HEK293 (cell line): ENCODE measurements around the gene SMARCD1.

Source experiments
- CTCF ChIA-PET: fragments of 350-600 bp; formaldehyde crosslinking; extraction: SDS; loops from one replicate; lab custom pipeline; 2021; ENCODE audit warnings: antibody characterized with exemption; lab: Yijun Ruan, JAX
- POLR2A ChIA-PET: fragments of 300-600 bp; formaldehyde crosslinking; extraction: SDS; loops from one replicate; lab custom pipeline; 2020; ENCODE audit warnings: antibody characterized with exemption, inconsistent platforms; lab: Yijun Ruan, JAX
- H3K27ac ChIP-seq: fragments of 200-500 bp; sonication (Bioruptor generic); 2 replicates; pipeline ENCODE4 v1.5.1; 2014; ENCODE audit warnings: low read depth, low read length, control low read depth, inconsistent platforms; ENCODE audit errors: extremely low read depth
- H3K36me3 ChIP-seq, 2 experiments: fragments of 200-500 bp in 1 of 2; sonication (Bioruptor generic) in 1 of 2; 1 replicate in 1 of 2; 2 replicates in 1 of 2; pipeline ENCODE4 v1.5.1; 2014 to 2017; ENCODE audit warnings: inconsistent platforms in 2 of 2, low read length in 2 of 2; ENCODE audit not compliant: control insufficient read depth in 2 of 2, insufficient read depth in 1 of 2
- H3K4me1 ChIP-seq: fragments of 200-500 bp; sonication (Bioruptor generic); 2 replicates; pipeline ENCODE4 v1.5.1; 2014; ENCODE audit warnings: mild to moderate bottlenecking, low read length, inconsistent platforms; ENCODE audit not compliant: control insufficient read depth, insufficient read depth
- H3K4me3 ChIP-seq: 2 replicates; pipeline ENCODE4 v1.5.1; 2011; ENCODE audit warnings: low read depth, mild to moderate bottlenecking, control low read depth, low read length, moderate library complexity
- H3K9me3 ChIP-seq: fragments of 200-500 bp; sonication (Bioruptor generic); 2 replicates; pipeline ENCODE4 v1.5.1; 2014; ENCODE audit warnings: low read depth, low read length, inconsistent platforms; ENCODE audit not compliant: control insufficient read depth, insufficient read depth
- BCL11A ChIP-seq: fragments of 450-650 bp; formaldehyde crosslinking; IDR thresholded peaks from 2 replicates; pipeline ENCODE4 v1.5.1; 2016; ENCODE audit warnings: low read depth, missing biosample characterization, missing genetic modification characterization
- GFI1B ChIP-seq: fragments of 450-650 bp; formaldehyde crosslinking; IDR thresholded peaks from 2 replicates; pipeline ENCODE4 v1.5.1; 2016; ENCODE audit warnings: missing biosample characterization, missing genetic modification characterization
- GLI4 ChIP-seq: fragments of 450-650 bp; formaldehyde crosslinking; IDR thresholded peaks from 2 replicates; pipeline ENCODE4 v1.5.1; 2016; ENCODE audit warnings: missing biosample characterization, missing genetic modification characterization
- KLF9 ChIP-seq: fragments of 450-650 bp; formaldehyde crosslinking; IDR thresholded peaks from 2 replicates; pipeline ENCODE4 v1.5.1; 2016; ENCODE audit warnings: missing biosample characterization, missing genetic modification characterization, low read depth
- MEIS1 ChIP-seq: sonication (generic); formaldehyde crosslinking; IDR thresholded peaks from 2 replicates; pipeline ENCODE4 v1.8.1; 2022; ENCODE audit warnings: missing genetic modification reagents, mild to moderate bottlenecking, borderline replicate concordance
- PRDM1 ChIP-seq: fragments of 450-650 bp; formaldehyde crosslinking; IDR thresholded peaks from 2 replicates; pipeline ENCODE4; 2016; ENCODE audit warnings: missing biosample characterization, missing genetic modification characterization
- SP2 ChIP-seq: fragments of 450-650 bp; formaldehyde crosslinking; IDR thresholded peaks from 2 replicates; pipeline ENCODE4 v1.5.1; 2016; ENCODE audit warnings: missing biosample characterization, missing genetic modification characterization
- SP7 ChIP-seq: fragments of 450-650 bp; formaldehyde crosslinking; IDR thresholded peaks from 2 replicates; pipeline ENCODE4 v1.5.1; 2016; ENCODE audit warnings: missing biosample characterization, missing genetic modification characterization
- YY2 ChIP-seq: fragments of 450-650 bp; formaldehyde crosslinking; IDR thresholded peaks from 2 replicates; pipeline ENCODE4 v1.5.1; 2016; ENCODE audit warnings: missing biosample characterization, missing genetic modification characterization
- ZEB2 ChIP-seq: fragments of 450-650 bp; formaldehyde crosslinking; IDR thresholded peaks from 2 replicates; pipeline ENCODE4 v1.5.1; 2016; ENCODE audit warnings: missing biosample characterization, missing genetic modification characterization
- ZNF324 ChIP-seq: fragments of 450-650 bp; formaldehyde crosslinking; IDR thresholded peaks from 2 replicates; pipeline ENCODE4 v1.5.1; 2016; ENCODE audit warnings: missing biosample characterization, missing genetic modification characterization
- ZNF544 ChIP-seq: fragments of 450-650 bp; formaldehyde crosslinking; IDR thresholded peaks from 2 replicates; pipeline ENCODE4 v1.5.0; 2017; ENCODE audit warnings: missing biosample characterization, missing genetic modification characterization
- ZNF549 ChIP-seq: fragments of 450-650 bp; IDR thresholded peaks from 2 replicates; pipeline ENCODE4 v1.5.1; 2018; ENCODE audit warnings: missing biosample characterization, missing genetic modification characterization, mild to moderate bottlenecking, inconsistent platforms, moderate library complexity
- ZNF585B ChIP-seq: fragments of 450-650 bp; formaldehyde crosslinking; IDR thresholded peaks from 2 replicates; pipeline ENCODE4 v1.5.1; 2016; ENCODE audit warnings: missing biosample characterization, missing genetic modification characterization
- ZNF654 ChIP-seq: fragments of 450-650 bp; formaldehyde crosslinking; IDR thresholded peaks from 2 replicates; pipeline ENCODE4 v1.5.1; 2016; ENCODE audit warnings: low read depth, missing biosample characterization, missing genetic modification characterization
- TF ChIP-seq, protein P1 (sequence below): fragments of 450-650 bp; formaldehyde crosslinking; optimal IDR thresholded peaks from 2 replicates; pipeline ENCODE3; 2016; ENCODE audit warnings: missing biosample characterization, mild to moderate bottlenecking, missing genetic modification characterization
- TF ChIP-seq, protein P2 (sequence below): fragments of 450-650 bp; formaldehyde crosslinking; IDR thresholded peaks from 2 replicates; pipeline ENCODE4 v1.5.1; 2016; ENCODE audit warnings: missing biosample characterization, missing genetic modification characterization
- TF ChIP-seq, protein P3 (sequence below): fragments of 450-650 bp; formaldehyde crosslinking; IDR thresholded peaks from 2 replicates; pipeline ENCODE4 v1.5.1; 2016; ENCODE audit warnings: missing biosample characterization, missing genetic modification characterization, borderline replicate concordance
- TF ChIP-seq, protein P4 (sequence below): fragments of 450-650 bp; formaldehyde crosslinking; IDR thresholded peaks from 2 replicates; pipeline ENCODE4; 2016; ENCODE audit warnings: missing biosample characterization, missing genetic modification characterization

SMARCD1 gene

DNA sequence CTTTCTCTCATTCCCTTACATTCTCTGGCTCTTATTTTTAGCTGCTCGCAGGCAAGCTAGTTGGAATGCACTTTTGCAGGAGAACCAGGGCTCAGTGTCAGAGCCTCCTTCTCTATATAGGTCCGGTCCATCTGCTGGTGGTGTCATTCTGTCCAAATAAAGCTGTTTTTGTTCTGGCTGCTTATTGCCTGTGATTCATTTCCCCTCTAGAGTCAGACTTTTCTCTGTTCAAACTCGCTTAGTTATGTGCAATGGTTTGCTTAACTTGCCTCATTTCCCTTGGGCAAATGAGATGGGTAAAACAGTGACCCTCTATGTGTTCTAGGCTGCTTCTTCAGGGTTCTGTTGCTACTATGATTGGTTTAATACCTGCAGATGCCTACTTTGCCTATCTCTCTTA lies 2.9 kb downstream of the SMARCD1 start:
- no peak overlapping the region for H3K4me3 ChIP-seq
- no peak overlapping the region for H3K27ac ChIP-seq
- TF ChIP-seq PRDM1 = peak; percentile 27; the same call in 1 of the 2 replicates
- TF ChIP-seq, protein P1, sequence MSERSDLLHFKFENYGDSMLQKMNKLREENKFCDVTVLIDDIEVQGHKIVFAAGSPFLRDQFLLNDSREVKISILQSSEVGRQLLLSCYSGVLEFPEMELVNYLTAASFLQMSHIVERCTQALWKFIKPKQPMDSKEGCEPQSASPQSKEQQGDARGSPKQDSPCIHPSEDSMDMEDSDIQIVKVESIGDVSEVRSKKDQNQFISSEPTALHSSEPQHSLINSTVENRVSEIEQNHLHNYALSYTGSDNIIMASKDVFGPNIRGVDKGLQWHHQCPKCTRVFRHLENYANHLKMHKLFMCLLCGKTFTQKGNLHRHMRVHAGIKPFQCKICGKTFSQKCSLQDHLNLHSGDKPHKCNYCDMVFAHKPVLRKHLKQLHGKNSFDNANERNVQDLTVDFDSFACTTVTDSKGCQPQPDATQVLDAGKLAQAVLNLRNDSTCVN (tag by site-specific recombination) = no peak
- peaks cover 54 to 68% of the 10 kb centered on the region in 2 experiments for H3K36me3 ChIP-seq
- no peaks in the 10 kb centered on the region for H3K9me3 ChIP-seq
- H3K4me1 ChIP-seq = no peaks in the 10 kb centered on the region
- ChIA-PET CTCF (interaction anchor here (0.6 to 3.5 kb wide), 18 partner anchors 9 to 643 kb away, joined by 3 to 53 read pairs (median 4); partner anchors contain the start of genes COX14 and GPD1), POLR2A (interaction anchor here (0.6 to 1.2 kb wide), 2 partner anchors 24 to 56 kb away, joined by 3 to 4 read pairs; partner anchors contain the start of gene COX14)

DNA sequence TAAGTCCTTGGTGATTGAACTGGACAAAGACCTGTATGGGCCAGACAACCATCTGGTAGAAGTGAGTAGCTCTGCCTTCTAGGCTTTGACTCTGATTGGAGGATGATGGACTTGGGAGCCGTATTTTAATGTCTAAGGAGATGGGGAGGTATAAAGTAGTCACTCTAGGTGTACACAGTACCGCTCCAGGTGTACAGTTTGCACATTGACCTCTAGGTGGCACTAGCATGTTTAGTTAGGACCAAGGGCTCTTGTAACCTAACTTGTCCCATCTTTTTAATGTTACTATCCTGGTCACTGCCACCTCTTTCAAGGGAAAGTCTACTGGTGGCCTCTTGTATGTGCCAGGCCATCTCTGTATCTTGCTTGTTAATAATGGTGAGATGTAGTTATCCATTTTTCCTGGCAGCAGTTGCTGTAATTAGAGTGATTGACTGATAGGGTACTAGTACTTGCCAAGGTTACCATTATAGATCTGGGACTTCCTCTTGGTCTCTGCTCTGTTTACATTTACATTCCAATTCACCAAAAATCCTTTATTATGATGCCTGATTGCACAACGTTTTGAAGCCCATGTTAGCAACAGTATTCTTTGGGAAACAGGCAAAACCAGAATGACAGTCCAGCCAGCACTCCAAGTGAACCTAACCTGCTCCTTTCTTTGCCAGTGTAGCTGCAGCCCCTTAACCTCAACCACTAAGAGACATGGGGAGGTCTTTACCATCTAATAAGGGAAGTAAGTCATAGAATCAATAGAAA lies 3.6 kb downstream of the SMARCD1 start:
- Histone ChIP-seq H3K4me3 (no peak overlapping the region), H3K27ac (no peak overlapping the region), H3K36me3 (peaks cover 62 to 75% of the 10 kb centered on the region in 2 experiments), H3K4me1 (no peaks in the 10 kb centered on the region), H3K9me3 (no peaks in the 10 kb centered on the region)
- CTCF ChIA-PET = interaction anchor here (0.7 to 3.5 kb wide), 21 partner anchors 8 to 642 kb away, joined by 3 to 53 read pairs (median 4); partner anchors contain the start of genes COX14 and GPD1
- POLR2A ChIA-PET = interaction anchor here (1.2 kb wide), 1 partner anchor 24 kb away, joined by 4 read pairs; the partner anchor contains the start of gene COX14
- peak; percentile 43; the same call in 1 of the 2 replicates for TF ChIP-seq ZEB2 (tag by site-specific recombination)
- TF ChIP-seq, protein P2, sequence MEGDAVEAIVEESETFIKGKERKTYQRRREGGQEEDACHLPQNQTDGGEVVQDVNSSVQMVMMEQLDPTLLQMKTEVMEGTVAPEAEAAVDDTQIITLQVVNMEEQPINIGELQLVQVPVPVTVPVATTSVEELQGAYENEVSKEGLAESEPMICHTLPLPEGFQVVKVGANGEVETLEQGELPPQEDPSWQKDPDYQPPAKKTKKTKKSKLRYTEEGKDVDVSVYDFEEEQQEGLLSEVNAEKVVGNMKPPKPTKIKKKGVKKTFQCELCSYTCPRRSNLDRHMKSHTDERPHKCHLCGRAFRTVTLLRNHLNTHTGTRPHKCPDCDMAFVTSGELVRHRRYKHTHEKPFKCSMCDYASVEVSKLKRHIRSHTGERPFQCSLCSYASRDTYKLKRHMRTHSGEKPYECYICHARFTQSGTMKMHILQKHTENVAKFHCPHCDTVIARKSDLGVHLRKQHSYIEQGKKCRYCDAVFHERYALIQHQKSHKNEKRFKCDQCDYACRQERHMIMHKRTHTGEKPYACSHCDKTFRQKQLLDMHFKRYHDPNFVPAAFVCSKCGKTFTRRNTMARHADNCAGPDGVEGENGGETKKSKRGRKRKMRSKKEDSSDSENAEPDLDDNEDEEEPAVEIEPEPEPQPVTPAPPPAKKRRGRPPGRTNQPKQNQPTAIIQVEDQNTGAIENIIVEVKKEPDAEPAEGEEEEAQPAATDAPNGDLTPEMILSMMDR = peak; percentile 59; the same call in 1 of the 2 replicates
- no peak for TF ChIP-seq MEIS1 (CRISPR knock-in tag)
- no peak for TF ChIP-seq ZNF324 (tag by site-specific recombination)
- no peak for TF ChIP-seq GFI1B
- TF ChIP-seq ZNF654 (tag by site-specific recombination) = peak; percentile 66
- TF ChIP-seq, all 188 proteins: peak for 3

DNA sequence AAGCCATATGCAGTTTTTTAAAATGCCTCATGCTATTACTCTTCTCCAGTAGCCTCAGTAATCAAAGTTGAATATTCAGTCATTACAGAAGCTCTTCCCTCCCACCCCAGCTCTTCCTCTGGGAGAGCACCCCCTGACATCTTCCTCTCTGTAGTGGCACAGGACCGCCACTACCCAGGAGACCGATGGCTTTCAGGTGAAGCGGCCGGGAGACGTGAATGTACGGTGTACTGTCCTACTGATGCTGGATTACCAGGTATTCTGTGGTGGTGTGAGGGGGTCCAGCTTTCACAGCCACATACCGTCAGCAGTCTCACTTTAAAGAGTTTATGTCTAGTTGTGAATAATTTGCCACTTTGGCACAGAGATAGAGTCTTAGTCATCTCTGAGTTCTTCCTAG lies 4.6 kb downstream of the SMARCD1 start:
- Histone ChIP-seq H3K4me1 (no peaks in the 10 kb centered on the region), H3K9me3 (no peaks in the 10 kb centered on the region), H3K36me3 (peaks cover 69 to 85% of the 10 kb centered on the region in 2 experiments), H3K27ac (no peak overlapping the region), H3K4me3 (no peak overlapping the region)
- POLR2A ChIA-PET = no interaction called here
- CTCF ChIA-PET = interaction anchor here (0.7 to 3.5 kb wide), 12 partner anchors 7 to 222 kb away, joined by 3 to 53 read pairs (median 7); partner anchors contain the start of genes COX14 and GPD1
- TF ChIP-seq, protein P3, sequence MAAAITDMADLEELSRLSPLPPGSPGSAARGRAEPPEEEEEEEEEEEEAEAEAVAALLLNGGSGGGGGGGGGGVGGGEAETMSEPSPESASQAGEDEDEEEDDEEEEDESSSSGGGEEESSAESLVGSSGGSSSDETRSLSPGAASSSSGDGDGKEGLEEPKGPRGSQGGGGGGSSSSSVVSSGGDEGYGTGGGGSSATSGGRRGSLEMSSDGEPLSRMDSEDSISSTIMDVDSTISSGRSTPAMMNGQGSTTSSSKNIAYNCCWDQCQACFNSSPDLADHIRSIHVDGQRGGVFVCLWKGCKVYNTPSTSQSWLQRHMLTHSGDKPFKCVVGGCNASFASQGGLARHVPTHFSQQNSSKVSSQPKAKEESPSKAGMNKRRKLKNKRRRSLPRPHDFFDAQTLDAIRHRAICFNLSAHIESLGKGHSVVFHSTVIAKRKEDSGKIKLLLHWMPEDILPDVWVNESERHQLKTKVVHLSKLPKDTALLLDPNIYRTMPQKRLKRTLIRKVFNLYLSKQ (tag by site-specific recombination) = no peak
- TF ChIP-seq YY2 = no peak

DNA sequence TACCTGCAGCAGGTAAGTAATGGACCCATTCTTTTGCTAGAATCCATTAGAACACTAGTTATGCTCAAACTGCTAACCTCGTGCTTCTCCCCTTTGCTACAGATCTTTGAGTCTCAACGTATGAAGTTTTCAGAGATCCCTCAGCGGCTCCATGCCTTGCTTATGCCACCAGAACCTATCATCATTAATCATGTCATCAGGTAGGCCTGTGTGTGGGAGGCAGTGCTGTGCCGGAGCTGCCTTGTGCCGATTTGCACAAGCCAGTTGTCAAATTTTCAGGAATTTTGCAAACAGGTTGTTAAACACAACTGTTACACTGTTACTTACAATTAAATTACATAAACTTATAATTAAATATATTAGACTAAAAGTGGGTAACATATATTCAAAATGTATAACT lies 5.2 kb downstream of the SMARCD1 start:
- no peaks in the 10 kb centered on the region for H3K4me1 ChIP-seq
- H3K4me3 ChIP-seq = no peak overlapping the region
- CTCF ChIA-PET = interaction anchor here (0.6 to 3.5 kb wide), 5 partner anchors 11 to 1161 kb away, joined by 3 to 53 read pairs (median 9); partner anchors contain the start of gene COX14
- POLR2A ChIA-PET = interaction anchor here (0.7 to 1.7 kb wide), 2 partner anchors 22 to 149 kb away, joined by 4 read pairs; partner anchors contain the start of gene COX14
- H3K27ac ChIP-seq = no peak overlapping the region
- H3K9me3 ChIP-seq = no peaks in the 10 kb centered on the region
- H3K36me3 ChIP-seq = peaks cover 75 to 92% of the 10 kb centered on the region in 2 experiments
- TF ChIP-seq, protein P4, sequence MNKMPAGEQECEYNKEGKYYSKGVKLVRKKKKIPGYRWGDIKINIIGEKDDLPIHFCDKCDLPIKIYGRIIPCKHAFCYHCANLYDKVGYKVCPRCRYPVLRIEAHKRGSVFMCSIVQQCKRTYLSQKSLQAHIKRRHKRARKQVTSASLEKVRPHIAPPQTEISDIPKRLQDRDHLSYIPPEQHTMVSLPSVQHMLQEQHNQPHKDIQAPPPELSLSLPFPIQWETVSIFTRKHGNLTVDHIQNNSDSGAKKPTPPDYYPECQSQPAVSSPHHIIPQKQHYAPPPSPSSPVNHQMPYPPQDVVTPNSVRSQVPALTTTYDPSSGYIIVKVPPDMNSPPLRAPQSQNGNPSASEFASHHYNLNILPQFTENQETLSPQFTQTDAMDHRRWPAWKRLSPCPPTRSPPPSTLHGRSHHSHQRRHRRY (tag by site-specific recombination) = no peak
- TF ChIP-seq BCL11A (tag by site-specific recombination) = no peak
- no peak for TF ChIP-seq ZNF544 (tag by site-specific recombination)
- no peak for TF ChIP-seq SP2 (tag by site-specific recombination)
- TF ChIP-seq GLI4 (tag by site-specific recombination) = no peak
- TF ChIP-seq SP7 (tag by site-specific recombination) = no peak
- TF ChIP-seq ZNF585B (tag by site-specific recombination) = no peak
- no peak for TF ChIP-seq KLF9 (tag by site-specific recombination)
- no peak for TF ChIP-seq ZNF549
